Measurements from ENCODE around the gene DLX3. TPM values are rescaled to one million over a fixed set of nuclear protein-coding genes. Genes with fewer than 3 reads are reported as not detected.

Gene DLX3
- total and polyA plus RNA-seq, 2 of the 8 experiments (the other 6 are each of a cell fraction or from before 2014, with no cell fraction given), result 0.15 to 0.20 TPM

DNA sequence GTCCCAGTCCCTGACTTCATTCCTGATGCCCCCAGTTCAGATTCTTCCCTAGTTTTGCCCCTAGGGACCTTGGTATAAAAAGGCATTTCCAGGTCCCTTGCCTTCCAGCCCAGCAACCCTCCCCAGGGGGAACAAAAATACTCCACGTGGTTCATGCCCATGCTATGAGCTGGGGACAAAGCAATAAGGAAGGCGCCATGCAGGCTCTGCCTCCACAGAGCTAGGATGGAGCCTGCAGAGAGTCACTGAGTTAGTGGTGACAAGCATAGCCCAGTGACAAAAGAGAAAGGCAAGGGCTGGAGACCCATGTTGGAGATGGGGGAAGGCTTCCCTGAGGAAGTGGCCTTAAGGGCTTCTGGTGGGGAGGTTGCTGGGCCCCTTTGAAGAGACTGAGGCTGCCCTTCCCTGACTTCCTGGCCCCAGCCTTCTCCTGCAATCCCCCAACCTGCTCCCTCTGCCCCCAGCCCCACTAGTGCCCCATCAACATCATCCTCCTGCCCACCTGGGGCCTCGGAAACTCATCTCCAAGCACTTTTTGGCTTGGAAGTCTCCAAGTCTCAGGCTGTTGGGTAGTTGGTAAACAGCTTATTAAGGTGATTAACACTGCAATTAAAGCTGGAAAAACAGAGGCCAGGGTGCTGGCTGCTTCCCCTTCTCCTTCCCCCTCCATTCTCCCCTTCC lies 9.6 kb downstream of the DLX3 start (continued):
- TF ChIP-seq CTBP2 (IDR thresholded peaks at IDR 0.05; ENCODE audit: borderline replicate concordance, insufficient read depth, insufficient read length, low read length) (no peak), SRF (IDR thresholded peaks at IDR 0.05; ENCODE audit: low read depth, low read length) (no peak), KDM5A (IDR thresholded peaks at IDR 0.05; ENCODE audit: low read length) (no peak), SIX5 (IDR thresholded peaks at IDR 0.05; ENCODE audit: low read depth, low read length) (no peak), MAFK (IDR thresholded peaks at IDR 0.05; ENCODE audit: low read depth, low read length) (no peak), TEAD4 (IDR thresholded peaks at IDR 0.05; ENCODE audit: low read depth, low read length) (no peak), SIRT6 (IDR thresholded peaks at IDR 0.05; ENCODE audit: low read length) (no peak), EGR1 (IDR thresholded peaks at IDR 0.05; ENCODE audit: borderline replicate concordance, low read depth, low read length) (no peak)
